Stimulated activated CD8-positive, alpha-beta memory T cell treated with anti-CD3 and anti-CD28 coated beads, Interleukin-12 subunit alpha, Interleukin-12 subunit beta, amount 100 ng/mL, for 24 hours (primary cell): ENCODE data around the gene SLC22A2.

Experiments used
- DNase-seq: peaks from one replicate; pipeline ENCODE4 v3.0.0-alpha.2; 2020; ENCODE audit errors: extremely low read depth

The SLC22A2 gene

GRCh38 chr6:160273750-160274149, 15.1 kb upstream of the SLC22A2 start:
- DNase-seq = no peak

- DNase-seq = no peak
These were observed 14.6 kb upstream of the SLC22A2 start for GRCh38 chr6:160273196-160273595.

- no peak for DNase-seq
These were observed 14.1 kb upstream of the SLC22A2 start for GRCh38 chr6:160272707-160273106.

- DNase-seq = no peak
These were observed 11.7 kb upstream of the SLC22A2 start for GRCh38 chr6:160270347-160270746.

- DNase-seq = no peak
These were observed 11.2 kb upstream of the SLC22A2 start for GRCh38 chr6:160269771-160270170.

GRCh38 chr6:160269023-160269521, 10.5 kb upstream of the SLC22A2 start:
- DNase-seq = no peak

- DNase-seq = no peak
These were observed 8.5 kb upstream of the SLC22A2 start for GRCh38 chr6:160267102-160267501.

- no peak for DNase-seq
These were observed 7.4 kb upstream of the SLC22A2 start for GRCh38 chr6:160265869-160266476.

- no peak for DNase-seq
These were observed 5.5 kb upstream of the SLC22A2 start for GRCh38 chr6:160264061-160264612.

GRCh38 chr6:160263196-160263939, 4.7 kb upstream of the SLC22A2 start:
- DNase-seq = no peak

- no peak for DNase-seq
These were observed 3.5 kb upstream of the SLC22A2 start for GRCh38 chr6:160261991-160262680.

GRCh38 chr6:160260803-160261450, 2.3 kb upstream of the SLC22A2 start:
- DNase-seq = no peak

- DNase-seq = no peak
These were observed 1.7 kb upstream of the SLC22A2 start for GRCh38 chr6:160260367-160260766.

GRCh38 chr6:160259598-160259997, 977 bp upstream of the SLC22A2 start:
- no peak for DNase-seq

- no peak for DNase-seq
These were observed 463 bp upstream of the SLC22A2 start for GRCh38 chr6:160259143-160259425.

GRCh38 chr6:160256445-160256844, 2.2 kb downstream of the SLC22A2 start:
- DNase-seq = no peak

- DNase-seq = no peak
These were observed 3.9 kb downstream of the SLC22A2 start for GRCh38 chr6:160254467-160255312.

GRCh38 chr6:160253714-160254113, 4.9 kb downstream of the SLC22A2 start:
- DNase-seq = no peak

- no peak for DNase-seq
These were observed 5.3 kb downstream of the SLC22A2 start for GRCh38 chr6:160253292-160253691.

GRCh38 chr6:160252073-160252813, 6.4 kb downstream of the SLC22A2 start:
- no peak for DNase-seq

GRCh38 chr6:160249671-160250070, 8.9 kb downstream of the SLC22A2 start:
- no peak for DNase-seq
